C4-2B (cell line): ENCODE data around the gene ARSA.
A peak's percentile ranks its signal among the peaks of the same experiment; 100 is the strongest.

ENCODE experiments used
- H3K27ac ChIP-seq: fragments of 450-650 bp; 2 replicates; pipeline ENCODE4 v1.5.1; 2017
- ZFX ChIP-seq: fragments of 450-650 bp; IDR thresholded peaks from 2 replicates; pipeline ENCODE4 v1.6.1; 2017
- TF ChIP-seq, protein P1 (sequence below): fragments of 450-650 bp; conservative IDR thresholded peaks from 2 replicates; pipeline ENCODE4 v1.5.1; 2017; ENCODE audit warnings: mild to moderate bottlenecking

The ARSA gene

DNA sequence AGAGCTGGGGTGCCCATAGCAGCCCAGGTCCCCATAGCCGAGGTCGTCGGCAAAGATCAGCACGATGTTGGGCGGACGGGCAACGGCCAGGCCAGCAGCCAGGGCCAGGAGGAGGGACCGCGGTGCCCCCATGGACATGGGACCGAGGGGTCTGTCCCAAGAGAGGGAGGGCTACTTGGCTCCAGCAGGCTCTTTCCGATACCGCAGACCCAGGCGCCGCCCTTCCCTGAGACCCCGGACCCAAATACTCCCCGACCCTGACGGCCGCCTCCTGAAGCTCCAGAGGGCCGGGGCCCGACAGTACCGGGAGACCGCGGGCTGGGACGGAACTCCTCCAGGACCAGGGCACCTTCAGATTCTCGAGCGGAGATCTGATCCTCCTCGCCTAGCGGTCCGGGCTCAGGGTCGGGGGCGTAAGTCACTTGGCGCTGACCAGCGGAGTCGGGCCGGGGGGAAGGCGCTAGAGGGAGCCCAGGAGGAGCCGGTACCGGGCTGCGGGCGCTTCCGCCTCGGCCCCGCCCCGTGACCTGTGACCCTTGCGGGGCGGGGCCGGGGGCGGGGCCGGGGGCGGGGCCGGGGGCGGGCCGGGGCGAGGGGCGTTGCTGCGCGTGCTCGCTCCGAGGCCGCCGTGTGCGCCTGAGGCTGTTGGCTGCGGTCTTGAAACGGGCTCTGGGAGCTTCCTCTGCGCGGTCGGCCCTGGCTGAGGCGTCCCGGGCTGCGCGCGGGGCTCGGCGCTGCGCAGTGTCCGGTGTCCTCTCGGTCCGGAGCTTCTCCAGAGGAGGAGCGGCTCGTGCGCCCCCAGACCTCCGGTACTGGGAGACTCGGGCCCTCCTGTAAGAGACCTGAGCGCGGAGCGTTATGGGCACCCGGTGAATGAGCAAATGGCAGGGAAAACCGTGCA is at the start of gene ARSA:
TSS of gene ARSA (minus strand) at position 511 of the 901 bp plus-strand sequence. CDS start at position 138, 373 bp downstream.
- 0 out of 2 replicates have a peak, but pooled peaks have one; percentile 28 for TF ChIP-seq ZFX
- TF ChIP-seq, protein P1, sequence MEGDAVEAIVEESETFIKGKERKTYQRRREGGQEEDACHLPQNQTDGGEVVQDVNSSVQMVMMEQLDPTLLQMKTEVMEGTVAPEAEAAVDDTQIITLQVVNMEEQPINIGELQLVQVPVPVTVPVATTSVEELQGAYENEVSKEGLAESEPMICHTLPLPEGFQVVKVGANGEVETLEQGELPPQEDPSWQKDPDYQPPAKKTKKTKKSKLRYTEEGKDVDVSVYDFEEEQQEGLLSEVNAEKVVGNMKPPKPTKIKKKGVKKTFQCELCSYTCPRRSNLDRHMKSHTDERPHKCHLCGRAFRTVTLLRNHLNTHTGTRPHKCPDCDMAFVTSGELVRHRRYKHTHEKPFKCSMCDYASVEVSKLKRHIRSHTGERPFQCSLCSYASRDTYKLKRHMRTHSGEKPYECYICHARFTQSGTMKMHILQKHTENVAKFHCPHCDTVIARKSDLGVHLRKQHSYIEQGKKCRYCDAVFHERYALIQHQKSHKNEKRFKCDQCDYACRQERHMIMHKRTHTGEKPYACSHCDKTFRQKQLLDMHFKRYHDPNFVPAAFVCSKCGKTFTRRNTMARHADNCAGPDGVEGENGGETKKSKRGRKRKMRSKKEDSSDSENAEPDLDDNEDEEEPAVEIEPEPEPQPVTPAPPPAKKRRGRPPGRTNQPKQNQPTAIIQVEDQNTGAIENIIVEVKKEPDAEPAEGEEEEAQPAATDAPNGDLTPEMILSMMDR = peak; percentile 79
- peak within 1 kb of the TSS; percentile 83 for H3K27ac ChIP-seq

DNA sequence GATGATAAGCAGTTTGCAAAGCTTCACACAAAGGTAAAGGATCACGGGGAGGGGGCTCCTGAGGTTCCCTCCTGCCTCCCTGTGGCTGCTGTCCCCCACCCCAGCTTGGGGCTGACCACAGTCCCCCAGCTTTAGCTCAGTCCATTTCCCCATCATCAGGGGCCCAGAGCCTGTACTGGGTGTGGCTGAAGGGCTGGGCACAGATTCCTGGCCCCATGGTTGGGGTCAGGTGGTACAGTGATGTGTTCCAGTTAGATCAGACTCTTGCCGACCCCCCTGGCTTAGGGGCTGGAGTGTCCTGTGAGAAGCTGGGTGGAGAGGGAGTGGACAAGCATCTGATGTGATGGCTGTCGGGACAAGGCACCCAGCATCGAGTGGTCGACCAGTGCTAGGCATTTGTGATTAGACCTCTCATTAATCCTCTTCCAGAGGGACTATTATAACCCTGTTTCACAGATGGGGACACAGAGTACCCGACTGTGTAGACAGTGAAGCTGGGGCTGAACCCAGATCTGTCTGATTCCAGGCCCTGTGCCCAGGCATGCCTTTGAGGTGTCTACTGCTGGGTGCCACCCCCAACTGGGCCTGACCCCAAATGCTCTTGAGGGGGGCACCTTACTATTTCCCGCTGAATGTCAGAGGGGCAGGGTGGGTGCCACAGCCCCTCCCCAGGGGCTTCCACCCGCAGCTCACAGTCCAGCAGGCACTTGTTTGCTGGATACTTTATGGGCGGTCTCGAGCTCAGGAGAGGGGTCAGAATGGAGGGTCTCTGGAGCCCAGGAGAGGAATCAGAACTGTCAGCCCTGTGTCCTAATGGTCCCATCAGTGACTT is 48.9 kb upstream of the ARSA start:
- H3K27ac ChIP-seq = no peak overlapping the region
- TF ChIP-seq, protein P1 = no peak
- TF ChIP-seq ZFX = no peak

DNA sequence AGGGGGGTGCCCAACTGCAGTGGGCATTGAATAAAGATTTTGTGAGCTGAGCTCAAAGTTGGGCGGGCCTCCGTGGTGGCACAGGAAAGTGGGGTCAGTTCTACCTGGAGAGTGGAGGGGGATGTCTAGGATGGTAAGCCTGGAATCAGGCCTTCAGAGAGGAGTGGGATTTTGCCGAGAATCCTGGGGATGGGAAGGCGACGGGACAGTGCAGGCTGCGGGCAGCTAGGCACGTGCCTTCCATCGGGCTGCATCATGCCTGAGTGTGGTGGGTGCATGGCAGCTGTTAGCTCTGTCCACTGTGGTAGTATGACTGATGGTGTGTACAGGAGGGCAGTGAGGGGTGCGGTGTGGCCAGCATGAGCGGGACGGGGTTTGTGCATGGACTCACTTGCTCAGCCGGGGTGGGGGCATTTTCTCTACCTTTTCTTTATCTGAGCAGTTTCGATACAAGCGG is 48.3 kb upstream of the ARSA start:
- TF ChIP-seq, protein P1 = no peak
- no peak for TF ChIP-seq ZFX
- no peak overlapping the region for H3K27ac ChIP-seq

DNA sequence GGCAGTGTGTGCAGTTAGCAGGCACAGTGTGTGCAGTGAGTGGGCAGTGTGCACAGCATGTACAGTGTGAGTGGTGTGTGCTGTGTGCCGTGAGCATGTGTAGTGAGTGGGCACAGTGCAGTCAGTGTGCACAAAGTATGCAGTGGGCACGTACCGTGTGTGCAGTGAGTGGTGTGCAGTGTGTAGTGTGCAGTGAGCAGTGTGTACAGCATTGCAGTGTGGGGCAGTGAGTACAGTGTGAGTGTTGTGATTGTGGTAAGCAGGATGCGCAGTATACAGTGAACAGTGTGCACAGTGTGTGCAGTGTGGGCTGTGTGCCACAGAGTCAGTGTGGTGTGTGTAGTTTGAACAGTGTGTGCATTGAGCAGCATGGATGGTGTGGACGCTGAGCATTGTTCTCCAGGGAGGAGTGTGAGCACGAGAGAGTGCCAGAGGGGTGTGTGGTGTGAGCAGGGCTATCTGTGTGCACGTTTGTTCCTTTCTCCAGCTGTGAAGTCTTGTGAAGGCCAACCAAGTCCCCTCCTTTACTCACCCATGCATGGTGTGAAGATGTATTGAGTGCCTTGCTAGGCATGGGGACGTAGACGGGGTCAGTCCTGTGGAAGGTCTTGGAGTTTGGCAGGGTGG is 47.7 kb upstream of the ARSA start:
- no peak overlapping the region for H3K27ac ChIP-seq
- TF ChIP-seq, protein P1 = no peak
- no peak for TF ChIP-seq ZFX

DNA sequence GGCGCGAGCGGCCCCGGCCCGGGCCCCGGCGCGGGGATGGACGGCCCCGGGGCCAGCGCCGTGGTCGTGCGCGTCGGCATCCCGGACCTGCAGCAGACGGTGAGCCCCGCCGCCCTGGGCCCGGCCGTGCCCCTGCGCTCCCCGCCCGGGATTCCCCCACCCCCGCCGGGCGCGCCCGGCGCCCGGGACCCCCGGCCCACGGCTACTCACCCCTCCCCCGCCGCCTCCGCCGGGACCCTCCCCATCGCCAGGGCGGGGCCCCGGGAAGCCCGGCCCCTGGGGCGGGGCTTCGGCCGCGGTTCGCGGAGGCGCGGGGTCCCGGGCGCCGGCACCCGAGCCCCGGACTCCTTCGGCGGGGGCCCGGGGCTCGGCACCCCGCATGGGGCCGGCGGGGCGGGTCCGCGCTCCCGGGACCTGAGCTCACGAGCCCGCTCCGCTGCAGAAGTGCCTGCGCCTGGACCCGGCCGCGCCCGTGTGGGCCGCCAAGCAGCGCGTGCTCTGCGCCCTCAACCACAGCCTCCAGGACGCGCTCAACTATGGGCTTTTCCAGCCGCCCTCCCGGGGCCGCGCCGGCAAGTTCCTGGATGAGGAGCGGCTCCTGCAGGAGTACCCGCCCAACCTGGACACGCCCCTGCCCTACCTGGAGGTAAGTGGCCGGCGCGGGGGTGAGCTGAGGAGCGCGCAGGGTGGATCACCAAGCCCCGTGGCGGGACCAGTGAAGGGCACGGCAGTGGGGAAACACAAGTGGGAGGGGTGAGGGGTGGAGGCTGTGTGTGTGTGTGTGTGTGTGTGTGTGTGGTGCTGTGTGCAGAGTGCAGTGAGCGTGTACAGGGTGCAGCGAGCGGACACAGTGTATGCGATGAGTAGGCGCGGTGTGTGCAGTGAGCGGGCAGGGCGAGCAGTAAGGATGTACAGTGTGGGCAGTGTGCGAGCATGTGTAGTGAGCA is 46.9 kb upstream of the ARSA start:
- H3K27ac ChIP-seq = peak overlapping the region; percentile 20; the same call in 1 of the 2 replicates
- TF ChIP-seq ZFX = no peak
- TF ChIP-seq, protein P1 = no peak

DNA sequence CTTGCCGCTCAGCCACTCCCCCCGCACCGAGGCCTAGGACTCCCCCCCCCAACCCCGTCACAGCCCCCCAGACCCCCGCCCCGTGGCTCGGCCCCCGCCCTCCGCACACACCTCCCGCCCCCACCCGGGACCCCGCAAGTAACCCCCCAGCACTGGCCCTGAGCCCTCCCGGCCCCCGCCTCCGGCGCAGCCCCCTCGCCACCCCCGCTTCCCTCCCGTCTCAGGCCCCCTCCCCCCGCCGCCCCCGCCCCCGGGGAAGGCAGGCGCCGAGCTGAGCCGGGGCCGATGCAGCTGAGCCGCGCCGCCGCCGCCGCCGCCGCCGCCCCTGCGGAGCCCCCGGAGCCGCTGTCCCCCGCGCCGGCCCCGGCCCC is 46.2 kb upstream of the ARSA start:
- TF ChIP-seq ZFX = no peak
- TF ChIP-seq, protein P1 = no peak
- H3K27ac ChIP-seq = no peak overlapping the region
